Dermis blood vessel endothelial cell (primary cell): ENCODE measurements around the gene VAV2. TPM values are rescaled to one million over a fixed set of nuclear protein-coding genes. Genes with fewer than 3 reads are reported as not detected.

Experiments used
- DNase-seq: peaks from one replicate; pipeline ENCODE4 v3.0.0; 2010
- total RNA-seq: library from RNA; depleted of rRNA; stranded (reverse); fragments of >200 nt; gene quantifications from 2 replicates; pipeline ENCODE4 v1.2.3, GENCODE V29; 2014

Gene VAV2
- total RNA-seq, 1 donor from 2014 or later: 19.6 TPM

DNA sequence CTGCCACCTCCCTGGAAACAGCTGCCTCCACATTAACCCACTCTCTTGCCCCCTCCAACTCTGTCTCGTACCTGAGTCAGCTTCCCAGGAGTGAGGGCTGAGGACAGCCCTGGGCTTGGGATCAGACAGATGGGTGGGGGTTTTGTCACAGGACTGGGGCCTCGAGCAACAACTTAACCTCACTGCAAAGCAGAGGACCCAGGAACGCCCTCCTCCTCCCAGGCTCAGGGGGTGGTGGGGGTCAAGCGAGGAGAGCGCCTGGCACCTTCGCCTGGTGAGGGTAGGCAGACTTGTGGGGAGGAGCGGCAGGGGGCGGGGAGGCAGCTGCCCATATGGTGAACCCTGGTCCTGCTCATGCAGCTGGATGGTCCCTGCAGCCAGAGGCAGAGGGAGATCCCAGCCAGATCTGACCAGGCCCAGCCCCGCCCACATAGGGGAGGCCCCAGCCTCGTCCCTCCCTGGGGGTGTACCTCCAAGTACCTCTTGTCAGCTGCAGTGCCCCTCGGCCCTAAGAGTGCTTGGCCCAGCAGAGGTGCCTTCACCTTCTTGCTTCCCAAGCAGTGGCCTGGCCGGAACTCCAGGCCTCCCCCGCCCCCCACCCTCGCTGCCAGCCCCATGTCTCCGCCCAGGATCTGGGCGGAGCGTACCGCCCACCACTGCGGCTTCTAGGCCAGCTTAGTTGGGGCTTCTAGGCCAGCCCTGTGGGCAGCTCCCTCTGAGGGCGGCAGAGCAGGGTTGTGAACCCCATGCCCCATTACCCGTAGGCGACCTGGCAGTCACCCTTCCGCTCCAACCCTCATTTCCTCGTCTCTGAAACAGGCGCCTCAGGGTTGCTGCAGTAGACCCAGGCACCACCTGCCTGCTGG is 254.1 kb downstream of the VAV2 start, which contains the start of gene SARDH:
TSS of gene SARDH (minus strand) at position 579 of the 866 bp plus-strand sequence. CDS start 4,179 bp downstream, outside the sequence.
- peak; percentile 28 for DNase-seq

DNA sequence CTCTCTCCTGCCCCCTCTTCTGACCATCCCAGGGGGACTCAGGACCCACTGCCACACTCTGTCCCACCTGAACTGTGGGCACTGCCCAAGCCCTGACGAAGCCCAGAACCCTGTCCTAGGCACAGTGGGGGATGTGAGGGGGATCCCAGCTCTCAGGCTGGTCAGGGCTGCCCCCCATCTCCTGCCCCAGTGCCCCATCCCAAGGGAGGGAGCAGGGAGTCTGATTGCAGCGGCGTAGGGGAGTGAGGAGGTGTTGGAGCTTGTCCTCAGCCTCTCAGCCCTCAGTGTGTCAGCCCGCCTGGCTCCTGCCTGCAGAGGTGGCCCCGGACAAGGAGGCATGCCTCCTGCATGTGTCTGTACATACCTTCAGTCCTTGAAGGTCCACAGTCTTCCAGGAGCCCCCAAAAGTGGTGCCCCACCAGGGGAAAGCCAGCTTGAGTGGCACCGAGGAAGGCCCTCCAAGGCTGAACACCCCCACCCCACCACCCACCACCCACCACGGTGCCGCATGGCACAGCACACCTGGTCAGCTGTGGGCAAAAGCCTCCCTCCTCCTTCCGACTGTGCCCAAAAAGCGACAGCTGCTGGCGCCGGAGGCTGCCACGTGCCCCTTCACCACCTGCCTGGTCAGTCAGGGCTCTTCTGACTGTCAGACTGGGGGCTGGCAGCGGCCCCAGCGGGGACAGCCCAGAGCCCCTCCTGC is 254.9 kb downstream of the VAV2 start:
- DNase-seq: no peak

DNA sequence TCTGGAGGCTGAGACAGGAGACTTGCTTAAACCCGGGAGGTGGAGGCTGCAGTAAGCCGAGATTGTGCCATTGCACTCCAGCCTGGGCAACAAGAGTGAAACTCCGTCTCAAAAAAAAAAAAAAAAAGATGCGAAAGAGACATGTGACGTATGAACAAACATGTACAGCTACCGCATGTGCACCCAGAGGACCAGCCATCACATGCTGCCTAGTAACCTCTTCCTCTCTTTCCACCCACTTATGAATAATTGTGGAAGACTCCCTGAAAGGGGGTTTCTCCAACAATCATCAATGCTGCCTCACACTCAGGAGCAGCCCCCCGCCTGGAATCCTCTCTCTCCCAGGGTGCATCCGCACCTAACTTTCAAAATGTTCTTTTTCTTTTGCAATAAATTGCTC is 256.2 kb downstream of the VAV2 start:
- DNase-seq: no peak

DNA sequence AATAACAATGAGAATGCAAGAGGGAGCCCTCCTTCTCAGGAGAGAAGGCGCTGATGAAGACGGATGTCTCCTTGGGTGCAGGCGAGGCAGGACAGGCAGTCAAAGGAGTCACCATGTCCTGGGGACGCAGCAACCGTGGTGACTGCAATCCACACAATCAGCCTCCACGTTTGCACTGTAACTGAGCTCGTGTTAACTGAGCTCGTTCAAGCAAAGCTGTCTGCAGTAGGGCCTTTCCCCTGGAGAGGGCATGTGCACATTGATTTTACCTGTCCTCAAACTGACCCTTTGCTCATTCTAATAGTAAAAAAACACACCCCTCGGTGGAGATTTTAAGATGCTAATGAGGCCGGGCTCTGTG is 256.7 kb downstream of the VAV2 start:
- DNase-seq: no peak

DNA sequence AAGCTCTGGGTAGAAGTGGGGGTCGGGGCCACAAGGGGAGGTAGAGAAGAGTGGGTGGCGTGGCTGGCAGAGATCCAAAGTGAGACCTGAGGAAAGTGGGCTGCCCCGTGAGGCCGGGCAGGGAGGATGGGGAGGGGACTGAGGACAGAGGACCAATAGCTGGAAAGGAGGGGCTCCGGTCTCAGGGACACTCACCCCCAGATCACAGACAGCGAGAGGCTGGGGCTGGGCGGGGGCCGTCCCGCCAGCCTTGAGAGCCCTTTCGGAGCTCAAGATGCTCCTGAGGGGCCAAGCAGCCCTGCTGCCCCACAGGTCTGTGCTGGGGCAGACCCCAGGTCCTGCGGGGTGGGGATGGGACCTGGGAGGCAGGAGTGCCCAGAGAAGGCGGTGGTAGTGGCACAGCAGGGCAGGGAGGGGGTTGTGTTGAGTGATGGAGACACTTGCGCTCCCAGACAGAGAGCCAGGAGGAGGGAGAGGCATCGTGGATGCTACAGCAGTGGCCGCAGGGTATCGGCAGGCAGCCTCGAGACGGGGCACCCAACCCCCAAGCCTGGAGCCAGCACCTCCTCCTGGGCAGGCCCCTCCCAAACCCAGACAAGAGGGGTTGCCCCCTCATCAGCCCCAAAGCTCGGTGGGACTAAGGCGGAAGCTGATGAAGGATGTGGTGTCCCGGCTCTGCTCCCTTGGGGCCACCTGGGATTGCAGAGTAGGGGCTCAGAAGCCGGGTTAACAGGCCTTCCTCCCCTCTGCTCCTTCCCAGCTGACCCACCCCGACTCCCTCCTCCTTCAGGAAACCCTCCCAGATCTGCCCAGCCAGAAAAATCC is 257.3 kb downstream of the VAV2 start:
- no peak for DNase-seq

DNA sequence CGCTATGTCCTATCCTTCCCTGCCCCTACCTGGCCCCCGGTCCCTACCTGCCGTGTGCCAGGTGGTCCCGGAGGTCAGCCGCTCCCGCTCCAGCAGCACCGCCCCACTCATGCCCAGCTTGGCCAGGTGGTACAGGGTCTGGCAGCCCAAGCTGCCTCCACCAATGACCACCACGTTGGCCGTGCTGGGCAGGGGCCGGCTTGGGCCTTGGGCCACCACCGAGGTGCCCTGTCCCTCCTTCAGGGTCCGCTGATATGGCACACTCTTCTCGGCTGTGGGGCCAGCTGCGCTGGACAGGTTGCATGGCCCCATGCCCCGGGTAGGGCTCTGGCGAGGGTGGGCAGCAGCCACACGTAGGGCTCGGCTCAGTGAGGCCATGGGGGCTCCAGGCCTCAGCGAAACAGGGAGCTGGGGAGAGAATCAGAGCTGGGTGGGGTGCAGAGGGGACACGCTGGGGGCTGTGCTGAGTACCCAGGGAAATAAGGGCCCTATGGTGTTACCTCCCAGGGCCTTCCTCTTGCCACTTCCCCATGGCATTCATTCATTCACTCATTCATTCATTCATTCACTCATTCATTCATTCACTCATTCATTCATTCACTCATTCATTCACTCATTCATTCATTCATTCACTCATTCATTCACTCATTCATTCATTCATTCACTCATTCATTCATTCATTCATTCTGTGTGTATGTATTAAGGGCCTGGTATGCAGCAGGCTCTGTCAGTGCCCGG is 258.2 kb downstream of the VAV2 start:
- no peak for DNase-seq

DNA sequence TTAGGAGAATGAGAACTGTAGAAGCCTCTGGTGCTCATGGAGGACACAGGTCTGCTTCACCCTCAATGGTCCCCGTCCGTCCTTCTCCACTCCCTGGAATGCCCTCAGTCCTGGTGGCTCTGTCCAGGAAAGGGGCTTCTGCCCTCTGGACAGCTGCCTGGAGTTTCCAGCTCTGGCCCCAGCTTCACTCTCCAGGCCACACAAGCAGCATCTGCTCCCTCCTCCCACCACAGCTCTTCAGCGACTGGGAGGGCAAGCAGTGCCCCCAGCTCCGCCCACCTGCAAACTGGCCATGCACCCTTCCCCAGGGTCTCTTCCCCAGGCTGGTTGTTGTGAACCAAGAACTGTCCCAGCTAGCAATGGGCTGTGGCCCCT is 258.7 kb downstream of the VAV2 start:
- no peak for DNase-seq

DNA sequence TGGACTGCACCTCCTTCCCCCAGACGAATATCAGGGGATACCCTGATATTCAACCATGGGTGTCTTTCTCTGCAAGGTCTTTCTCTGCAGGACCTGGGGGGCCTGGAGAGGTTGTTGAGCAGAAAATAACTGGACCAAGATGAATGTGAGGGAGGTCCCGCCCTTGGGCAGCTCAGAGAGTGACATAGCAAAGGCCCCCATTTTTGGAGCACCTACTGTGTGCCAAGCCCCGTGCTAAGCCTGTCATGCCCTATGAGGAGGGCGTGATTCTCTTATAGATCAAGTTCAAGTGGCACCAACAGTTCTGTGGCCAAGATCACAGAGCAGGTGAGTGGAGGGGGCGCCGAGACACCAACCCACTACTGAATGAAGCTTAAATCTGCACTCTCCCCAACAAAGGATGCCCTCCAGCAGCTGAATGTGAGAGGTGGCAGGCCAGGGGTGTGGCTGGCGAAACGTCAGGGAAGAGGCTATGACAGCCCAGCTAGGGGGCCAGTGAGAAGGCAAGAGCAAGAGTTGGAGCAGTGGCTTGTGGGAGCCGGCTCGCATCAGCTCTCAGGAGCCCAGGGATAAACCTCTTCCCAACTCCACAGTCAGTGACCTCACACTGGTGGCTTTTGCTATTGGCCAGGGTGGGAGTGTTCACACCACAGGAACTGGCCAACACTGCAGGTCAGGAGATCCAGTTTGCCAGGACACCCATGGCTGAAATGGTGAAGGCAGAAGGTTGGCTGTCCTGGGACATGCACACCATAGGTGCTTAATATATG is 259.3 kb downstream of the VAV2 start:
- no peak for DNase-seq

DNA sequence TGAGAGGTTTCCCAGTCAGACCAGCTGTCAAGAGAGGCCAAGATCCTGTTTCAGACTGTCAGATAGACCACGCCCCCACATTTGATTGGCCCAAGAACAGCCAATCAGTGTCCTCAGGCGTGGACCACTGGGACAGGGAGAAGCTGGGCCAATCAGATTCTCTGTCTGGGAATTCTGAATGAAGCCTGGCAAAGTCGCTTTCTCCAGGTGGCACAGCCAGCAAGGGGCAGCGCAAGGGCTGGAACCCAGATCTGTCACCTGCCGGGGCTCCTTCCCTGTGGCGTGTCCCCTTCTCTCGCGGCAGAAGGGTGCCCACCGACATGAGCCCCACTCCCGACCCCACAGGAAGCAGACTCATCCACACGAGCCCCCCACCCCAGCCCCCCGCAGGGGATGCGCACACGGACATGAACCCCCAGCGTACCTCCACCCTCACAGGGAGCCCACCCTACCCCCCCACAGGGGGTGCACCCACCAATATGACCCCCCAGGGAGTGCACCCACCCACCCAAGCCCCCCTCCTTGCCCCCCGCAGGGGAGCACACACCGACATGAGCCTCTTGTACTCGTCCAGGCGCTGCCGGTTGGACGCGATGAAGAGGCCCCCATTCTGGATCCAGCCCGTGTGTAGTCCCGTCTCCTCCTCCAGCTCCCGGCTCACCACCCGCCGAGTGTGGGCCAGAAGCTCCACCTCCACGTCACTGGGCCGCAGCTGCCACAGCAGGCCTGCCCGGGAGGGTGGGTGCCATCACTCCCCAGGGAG is 260.1 kb downstream of the VAV2 start:
- DNase-seq: peak; percentile 60

DNA sequence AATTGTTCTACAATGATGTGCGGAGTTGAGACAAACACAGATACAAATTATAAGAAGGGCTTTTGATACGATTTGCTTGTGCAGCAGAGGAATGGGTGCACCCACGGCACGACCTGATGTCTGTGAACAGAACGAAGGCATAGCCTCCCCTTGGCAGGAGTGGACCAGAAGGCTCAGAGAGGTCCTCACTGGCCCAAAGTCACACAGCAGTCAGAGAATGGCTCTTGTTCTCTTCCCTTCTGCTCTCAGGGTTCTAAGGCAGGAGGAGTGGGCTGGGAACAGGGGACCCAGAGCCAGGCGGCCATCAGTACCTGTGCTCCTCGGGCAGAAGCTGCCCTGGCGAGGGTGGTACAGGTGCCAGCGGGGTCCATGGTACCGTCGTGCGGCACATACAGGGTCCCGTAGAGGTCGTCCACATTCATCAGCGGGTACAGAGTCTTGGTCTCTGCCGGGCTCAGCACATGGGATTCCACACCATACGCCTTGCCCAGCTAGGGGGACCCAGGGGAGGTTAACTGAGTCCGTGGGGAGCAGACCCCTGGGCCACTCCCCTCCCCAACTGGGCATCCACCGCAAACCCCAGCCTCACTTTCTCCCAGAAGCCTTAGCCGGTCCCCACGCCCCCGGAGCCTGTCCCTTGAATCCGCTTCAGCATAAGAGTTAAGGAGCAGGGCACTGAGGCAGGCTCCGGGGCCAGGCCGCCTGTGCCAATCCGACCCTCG is 261.0 kb downstream of the VAV2 start:
- no peak for DNase-seq

DNA sequence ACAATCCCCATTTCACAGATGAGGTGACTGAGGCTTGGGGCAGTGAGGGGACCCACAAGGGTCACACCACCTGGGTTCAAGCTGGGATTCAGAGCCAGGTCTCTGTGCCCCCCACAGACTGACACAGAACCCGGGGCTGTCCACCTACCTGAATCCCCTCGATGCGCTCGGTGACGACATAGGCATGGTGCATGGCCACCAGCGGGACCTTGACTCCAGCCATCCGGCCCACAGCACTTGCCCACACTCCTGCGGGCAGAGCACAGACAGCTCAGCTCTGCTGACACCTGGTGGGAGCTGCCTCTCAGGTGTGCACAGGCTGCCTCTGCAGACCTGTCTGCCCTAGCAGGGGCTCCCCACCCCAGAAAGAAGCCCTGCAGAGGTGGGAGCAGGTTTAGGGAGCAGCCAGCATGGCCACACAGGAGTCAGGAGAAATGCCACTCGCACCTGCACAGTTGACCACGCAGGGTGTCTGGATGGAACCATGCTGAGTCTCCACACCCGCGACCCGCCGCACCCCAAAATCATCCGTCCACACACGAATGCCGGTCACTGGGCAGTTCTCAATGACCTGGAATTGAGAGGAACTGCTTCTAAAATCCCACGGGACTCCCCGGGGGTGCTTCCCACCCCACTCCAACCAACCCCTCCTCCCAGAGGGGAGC is 262.4 kb downstream of the VAV2 start:
- no peak for DNase-seq

DNA sequence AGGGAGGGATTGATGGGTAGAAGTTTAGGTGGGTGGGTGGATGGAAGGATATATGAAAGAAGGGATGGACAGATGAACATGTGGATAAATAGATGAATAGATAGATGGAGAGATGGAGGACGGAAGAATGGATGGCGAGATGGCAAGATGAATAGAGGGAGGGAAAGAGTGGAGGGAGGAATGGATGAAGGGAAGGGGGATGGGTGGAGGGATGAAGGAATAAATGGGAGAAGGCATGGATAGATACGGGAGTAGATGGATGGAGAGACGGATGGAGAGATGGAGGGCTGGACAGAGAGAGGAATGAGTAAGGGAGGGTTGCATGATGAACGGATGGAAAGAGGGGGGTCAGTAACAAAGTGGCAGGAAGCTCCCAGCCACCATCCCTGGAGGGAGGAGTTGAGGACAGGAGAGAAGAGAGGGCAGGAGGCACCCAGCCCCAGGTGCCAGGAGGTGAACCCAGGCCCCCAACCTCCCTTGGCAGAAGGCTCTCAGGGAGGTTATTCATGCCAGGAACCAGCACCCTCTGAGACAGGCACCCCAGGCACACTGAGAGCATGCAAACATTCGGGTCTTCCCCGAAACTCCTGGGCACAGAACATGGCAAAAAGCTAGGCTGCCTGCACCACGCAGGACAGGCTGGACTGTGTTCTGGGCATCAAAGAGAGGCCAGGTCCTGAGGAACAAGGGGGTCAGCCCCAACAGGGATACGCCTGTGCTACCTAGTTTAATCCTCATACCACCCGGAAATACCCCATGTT is 263.1 kb downstream of the VAV2 start:
- DNase-seq: no peak

DNA sequence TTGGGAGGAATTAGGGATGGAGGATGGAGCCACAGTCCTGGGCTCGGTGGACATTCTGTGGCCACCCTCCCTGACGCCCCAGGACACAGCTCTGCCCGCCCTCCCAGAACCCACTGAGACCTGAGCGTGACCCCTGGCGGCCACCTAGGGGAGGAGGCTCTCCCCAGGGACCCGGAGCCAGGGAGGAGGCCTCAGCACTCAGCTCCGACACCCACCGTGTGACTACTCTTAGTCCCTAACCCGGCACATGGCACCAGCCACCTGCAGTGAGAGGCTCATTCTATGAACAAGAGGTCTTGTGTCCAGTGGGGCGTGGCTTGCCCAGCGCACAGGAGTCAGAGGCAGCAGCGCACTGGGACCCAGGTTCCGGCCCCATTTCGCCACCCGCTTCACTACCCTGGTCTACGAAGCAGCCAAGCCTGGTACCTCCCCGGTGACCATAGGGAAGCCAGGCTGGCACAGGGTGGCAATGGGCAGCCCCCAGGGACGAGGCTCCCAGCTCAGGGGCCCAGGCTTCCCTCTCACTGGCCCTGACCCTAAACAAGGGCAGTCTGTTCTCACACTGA is 264.2 kb downstream of the VAV2 start:
- DNase-seq: no peak

DNA sequence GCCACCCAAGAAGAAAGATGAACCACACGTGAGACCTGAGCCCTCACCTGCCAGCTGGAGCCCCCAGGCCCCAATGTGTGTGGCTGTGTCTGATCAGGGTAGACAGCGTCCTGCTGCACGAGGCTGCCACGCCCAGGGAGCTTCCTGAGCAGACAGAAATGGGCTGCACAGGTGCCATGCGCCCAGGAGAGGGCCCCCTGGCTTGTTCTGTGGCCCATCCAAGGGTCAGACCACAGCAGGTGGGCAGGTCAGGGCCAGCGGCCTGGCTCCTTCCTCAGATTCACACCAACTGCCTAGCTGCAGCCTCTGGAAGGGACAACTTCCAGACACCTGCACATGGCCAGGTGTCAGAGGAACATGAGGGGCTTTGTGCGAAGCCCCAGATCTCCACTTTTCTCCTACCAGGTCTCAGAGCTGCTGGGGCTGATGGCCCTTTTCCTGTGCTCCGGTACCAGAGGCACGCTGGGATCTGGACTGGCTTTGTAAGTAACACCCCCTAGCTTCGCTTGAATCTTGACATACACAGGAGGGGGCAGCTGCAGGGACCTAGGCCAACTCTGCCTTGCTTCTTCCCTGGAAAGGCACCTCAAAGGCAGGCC is 264.7 kb downstream of the VAV2 start:
- no peak for DNase-seq

DNA sequence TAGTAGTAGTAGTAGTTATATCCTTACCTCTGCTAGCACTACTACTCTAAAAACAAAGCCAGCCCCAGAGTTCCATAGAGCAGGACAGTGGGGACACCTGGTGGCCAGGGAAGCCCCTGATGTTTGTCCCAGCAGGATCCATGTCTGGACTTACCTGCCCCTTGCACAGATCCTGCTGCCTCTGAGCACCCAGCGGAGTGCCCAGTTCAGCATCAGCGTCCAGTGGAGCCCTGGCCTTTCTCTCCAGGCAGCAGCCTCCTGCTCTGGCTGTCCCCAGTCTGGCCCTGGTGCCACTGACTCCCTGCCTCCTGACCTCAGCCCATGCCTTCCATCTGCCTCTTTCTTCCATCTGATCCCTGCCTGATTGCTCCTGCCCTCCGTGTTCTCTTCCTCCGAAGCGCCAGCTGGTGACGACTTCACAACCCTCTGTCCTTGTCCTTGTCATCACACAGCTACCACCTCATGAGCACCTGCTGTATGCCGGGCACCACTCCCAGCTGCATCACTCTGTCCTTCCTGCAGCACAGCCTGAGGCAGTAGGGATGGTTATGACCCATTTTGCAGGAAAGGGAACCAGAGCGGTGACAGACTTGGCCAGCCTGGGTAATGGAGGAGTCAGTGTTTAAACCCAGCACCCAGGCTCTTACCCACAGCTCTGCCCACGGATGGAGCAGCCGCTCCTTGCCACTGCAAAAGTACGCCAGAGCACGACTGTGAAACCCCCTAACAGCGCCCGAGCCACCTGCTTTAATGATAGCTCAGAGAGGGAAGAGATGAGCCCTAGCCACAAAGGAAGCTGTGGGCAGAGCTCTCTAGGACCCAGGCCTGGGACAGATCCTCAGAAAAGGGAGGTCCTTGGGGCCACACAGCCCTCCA is 265.5 kb downstream of the VAV2 start:
- peak; percentile 66 for DNase-seq

DNA sequence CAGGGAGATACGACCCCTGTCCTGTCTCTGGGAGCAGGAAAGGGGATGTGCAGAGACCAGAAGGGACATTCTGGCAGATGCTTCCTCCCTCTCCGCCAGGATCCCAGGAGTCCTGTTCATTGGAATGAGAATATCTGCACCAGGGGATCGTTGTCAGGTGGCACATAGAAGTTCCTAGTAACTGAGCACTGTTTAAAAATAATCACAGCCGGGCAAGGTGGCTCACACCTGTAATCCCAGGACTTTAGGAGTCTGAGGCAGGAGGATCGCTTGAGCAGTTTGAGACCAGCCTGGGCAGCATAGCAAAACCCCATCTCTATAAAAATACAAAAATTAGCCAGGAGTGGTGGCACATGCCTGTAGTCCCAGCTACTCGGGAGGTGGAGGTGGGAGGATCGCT is 266.2 kb downstream of the VAV2 start:
- DNase-seq: no peak
